Esophagus (tissue), 2 donors: Measurements from ENCODE around the gene YJEFN3. TPM values are rescaled to one million over a fixed set of nuclear protein-coding genes. Genes with fewer than 3 reads are reported as not detected.

Experiments used
- H3K27ac ChIP-seq, 2 donors: one replicate each; pipeline ENCODE4 v1.5.1; 2013; ENCODE audit warnings: low read depth in 2 of 2, mild to moderate bottlenecking in 2 of 2, inconsistent platforms in 1 of 2, low read length in 1 of 2, moderate library complexity in 1 of 2
- H3K27me3 ChIP-seq, 2 donors: one replicate each; pipeline ENCODE4 v1.6.1; 2013; ENCODE audit warnings: low read length in 2 of 2, control low read depth in 1 of 2, mild to moderate bottlenecking in 1 of 2; ENCODE audit not compliant: insufficient read depth in 2 of 2, control insufficient read depth in 1 of 2
- H3K36me3 ChIP-seq, 2 donors: one replicate each; pipeline ENCODE4 v1.6.1; 2013; ENCODE audit warnings: low read length in 1 of 2; ENCODE audit not compliant: control insufficient read depth in 2 of 2, insufficient read depth in 2 of 2
- H3K4me1 ChIP-seq, 2 donors: one replicate each; pipeline ENCODE4 v1.6.1; 2013; ENCODE audit warnings: low read length in 1 of 2; ENCODE audit not compliant: control insufficient read depth in 2 of 2, insufficient read depth in 2 of 2
- H3K4me3 ChIP-seq, 2 donors: one replicate each; pipeline ENCODE4 v1.5.1; 2013; ENCODE audit warnings: low read length in 2 of 2, mild to moderate bottlenecking in 2 of 2, low read depth in 1 of 2, moderate library complexity in 1 of 2
- H3K9me3 ChIP-seq, 2 donors: one replicate each; pipeline ENCODE4 v1.6.1; 2013; ENCODE audit warnings: mild to moderate bottlenecking in 2 of 2, low read depth in 1 of 2, low read length in 1 of 2, moderate library complexity in 1 of 2; ENCODE audit not compliant: control insufficient read depth in 2 of 2, insufficient read depth in 1 of 2
- WGBS, 2 donors: extraction: QIAGEN DNeasy Blood & Tissue Kit; methylation state at CpG; one replicate each; pipeline ENCODE4 v1.1.7; 2013; 5-methylcytosine and 5-hydroxymethylcytosine counted together
- polyA plus RNA-seq, 2 donors: library from polyadenylated mRNA; stranded (reverse); fragments of 200-250 nt; gene quantifications; one replicate each; pipeline ENCODE4 v1.2.3, GENCODE V29; 2013
- donor health status: healthy with polysubstance abuse.
- donor health status: Bipolar disorder and iron deficiency.

The YJEFN3 gene
- polyA plus RNA-seq, 2 donors = 1.6 to 7.3 TPM

GRCh38 chr19:19505669-19506326 lies 22.9 kb upstream of the YJEFN3 start:
- H3K36me3 ChIP-seq = peaks cover 25 to 48% of the 10 kb centered on the region in 2 donors
- no peaks in the 10 kb centered on the region for H3K27me3 ChIP-seq
- 84 to 87% methylated on average over 27 of the region's 27 CpGs for WGBS, 2 donors
- no peaks in the 10 kb centered on the region for H3K9me3 ChIP-seq
- no peak overlapping the region for H3K4me3 ChIP-seq
- no peak overlapping the region for H3K27ac ChIP-seq
- peaks cover 0 to 5% of the 10 kb centered on the region in 2 donors for H3K4me1 ChIP-seq

- Histone ChIP-seq H3K4me1 (peaks cover 0 to 5% of the 10 kb centered on the region in 2 donors), H3K9me3 (no peaks in the 10 kb centered on the region), H3K27ac (no peak overlapping the region), H3K27me3 (no peaks in the 10 kb centered on the region), H3K4me3 (peak overlapping the region in 1 of 2 donors; percentile 21), H3K36me3 (peaks cover 19 to 40% of the 10 kb centered on the region in 2 donors)
- 68 to 75% methylated on average over 12 of the region's 12 CpGs for WGBS, 2 donors
Observed at GRCh38 chr19:19506592-19506991, 22.1 kb upstream of the YJEFN3 start.

- WGBS, 2 donors = 83 to 89% methylated on average over 8 of the region's 8 CpGs
- Histone ChIP-seq H3K36me3 (peaks cover 14 to 33% of the 10 kb centered on the region in 2 donors), H3K4me1 (peaks cover 0 to 5% of the 10 kb centered on the region in 2 donors), H3K27ac (no peak overlapping the region), H3K4me3 (no peak overlapping the region), H3K9me3 (no peaks in the 10 kb centered on the region), H3K27me3 (no peaks in the 10 kb centered on the region)
Observed at GRCh38 chr19:19507354-19507753, 21.4 kb upstream of the YJEFN3 start.

- Histone ChIP-seq H3K4me1 (peaks cover 0 to 5% of the 10 kb centered on the region in 2 donors), H3K27me3 (no peaks in the 10 kb centered on the region)
- WGBS, 2 donors = 84 to 87% methylated on average over 11 of the region's 11 CpGs
Observed at GRCh38 chr19:19508217-19508616, 20.5 kb upstream of the YJEFN3 start.

GRCh38 chr19:19510432-19510831 lies 18.3 kb upstream of the YJEFN3 start:
- H3K27me3 ChIP-seq = no peaks in the 10 kb centered on the region
- H3K27ac ChIP-seq = peak overlapping the region in 1 of 2 donors; percentile 11
- H3K36me3 ChIP-seq = peaks cover 3 to 15% of the 10 kb centered on the region in 2 donors
- H3K4me3 ChIP-seq = no peak overlapping the region
- WGBS, 2 donors = 35% methylated on average over 6 of the region's 6 CpGs
- peaks cover 0 to 9% of the 10 kb centered on the region in 2 donors for H3K9me3 ChIP-seq
- H3K4me1 ChIP-seq = peaks cover 0 to 16% of the 10 kb centered on the region in 2 donors

More at GRCh38 chr19:19508217-19508616, 20.5 kb upstream of the YJEFN3 start:
- H3K9me3 ChIP-seq = no peaks in the 10 kb centered on the region
- no peak overlapping the region for H3K27ac ChIP-seq
- H3K36me3 ChIP-seq = peaks cover 9 to 26% of the 10 kb centered on the region in 2 donors
- no peak overlapping the region for H3K4me3 ChIP-seq

GRCh38 chr19:19513682-19514081 lies 15.0 kb upstream of the YJEFN3 start:
- Histone ChIP-seq H3K27me3 (no peaks in the 10 kb centered on the region), H3K4me3 (no peak overlapping the region), H3K9me3 (peaks cover 0 to 9% of the 10 kb centered on the region in 2 donors), H3K27ac (no peak overlapping the region), H3K36me3 (no peaks in the 10 kb centered on the region), H3K4me1 (peaks cover 0 to 16% of the 10 kb centered on the region in 2 donors)
- WGBS, 2 donors = 82 to 87% methylated on average over 17 of the region's 17 CpGs

- Histone ChIP-seq H3K9me3 (peaks cover 0 to 9% of the 10 kb centered on the region in 2 donors), H3K4me3 (no peak overlapping the region), H3K27me3 (no peaks in the 10 kb centered on the region), H3K4me1 (peaks cover 0 to 16% of the 10 kb centered on the region in 2 donors), H3K36me3 (no peaks in the 10 kb centered on the region), H3K27ac (no peak overlapping the region)
- 24 to 42% methylated on average over 46 of the region's 46 CpGs for WGBS, 2 donors
Observed at GRCh38 chr19:19514215-19514657, 14.5 kb upstream of the YJEFN3 start.

- 87 to 89% methylated on average over 72 to 74 of the region's 74 CpGs for WGBS, 2 donors
- H3K36me3 ChIP-seq = no peaks in the 10 kb centered on the region
- peaks cover 0 to 14% of the 10 kb centered on the region in 2 donors for H3K4me1 ChIP-seq
- peaks cover 0 to 9% of the 10 kb centered on the region in 2 donors for H3K9me3 ChIP-seq
- no peaks in the 10 kb centered on the region for H3K27me3 ChIP-seq
- peak within 1 kb of the TSS; percentile 77 to 85 for H3K4me3 ChIP-seq
- H3K27ac ChIP-seq = peak within 1 kb of the TSS; percentile 72 to 86
Observed at GRCh38 chr19:19514881-19515641, 13.7 kb upstream of the YJEFN3 start, which contains the start of gene TSSK6. TSSK6 (minus strand) TSS chr19:19515548; CDS start chr19:19515427, 121 bp downstream.

- peak within 1 kb of the TSS; percentile 77 to 85 for H3K4me3 ChIP-seq
- no peaks in the 10 kb centered on the region for H3K36me3 ChIP-seq
- H3K9me3 ChIP-seq = peaks cover 0 to 9% of the 10 kb centered on the region in 2 donors
- H3K27ac ChIP-seq = peak within 1 kb of the TSS; percentile 72 to 86
- peaks cover 0 to 11% of the 10 kb centered on the region in 2 donors for H3K4me1 ChIP-seq
- WGBS, 2 donors = 4 to 6% methylated on average over 60 to 61 of the region's 61 CpGs
- H3K27me3 ChIP-seq = no peaks in the 10 kb centered on the region
Observed at GRCh38 chr19:19515642-19516519, 12.8 kb upstream of the YJEFN3 start, which contains the start of gene NDUFA13. NDUFA13 (plus strand) TSS chr19:19516225; CDS start chr19:19516239, 14 bp downstream.
